ENCODE data around the gene ASRGL1.
"Not testable (repeated sequence)": the region's sequence is repeated elsewhere in the genome, so short reads cannot be mapped to it uniquely, and the experiment has no call there.

The ASRGL1 gene

GRCh38 chr11:62373464-62374119 is 36.3 kb downstream of the ASRGL1 start:
- DNase-seq (ENCODE audit: low read depth) = no peak
- no peak for TF ChIP-seq CTCF (conservative IDR thresholded peaks at IDR 0.05; ENCODE audit: control insufficient read depth, insufficient read depth, low read depth, low read length)
- no peak overlapping the region for H3K4me3 ChIP-seq (ENCODE audit: control insufficient read depth, low read depth, low read length)

DNA sequence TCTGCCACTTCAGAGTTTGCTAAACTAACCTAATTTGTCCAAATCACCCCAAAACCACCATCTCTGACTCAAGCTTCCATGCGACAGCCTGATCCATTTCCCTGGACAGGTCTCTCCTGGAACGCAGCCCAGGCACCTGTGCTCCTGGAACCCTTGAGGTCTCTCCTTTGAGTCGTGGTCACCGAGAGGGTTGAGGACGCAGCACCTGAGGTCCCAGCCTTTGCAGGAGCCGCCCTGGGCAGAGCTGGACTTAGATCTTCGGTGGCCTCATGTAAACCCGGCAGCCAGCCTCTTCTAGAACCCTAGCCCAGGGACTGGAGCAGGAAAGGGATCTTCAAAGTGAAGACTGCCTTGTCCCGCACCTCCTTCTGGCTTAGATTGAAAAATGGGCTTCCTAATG is 37.6 kb downstream of the ASRGL1 start:
- no peak overlapping the region for H3K4me3 ChIP-seq (ENCODE audit: control insufficient read depth, low read depth, low read length)
- no peak for TF ChIP-seq CTCF (conservative IDR thresholded peaks at IDR 0.05; ENCODE audit: control insufficient read depth, insufficient read depth, low read depth, low read length)
- no peak for DNase-seq (ENCODE audit: low read depth)

GRCh38 chr11:62378459-62379063 is 41.3 kb downstream of the ASRGL1 start:
- DNase-seq (ENCODE audit: low read depth) = peak; percentile 62
- H3K4me3 ChIP-seq (ENCODE audit: control insufficient read depth, low read depth, low read length) = not testable (repeated sequence)
- peak; percentile 28 for TF ChIP-seq CTCF (conservative IDR thresholded peaks at IDR 0.05; ENCODE audit: control insufficient read depth, insufficient read depth, low read depth, low read length)

DNA sequence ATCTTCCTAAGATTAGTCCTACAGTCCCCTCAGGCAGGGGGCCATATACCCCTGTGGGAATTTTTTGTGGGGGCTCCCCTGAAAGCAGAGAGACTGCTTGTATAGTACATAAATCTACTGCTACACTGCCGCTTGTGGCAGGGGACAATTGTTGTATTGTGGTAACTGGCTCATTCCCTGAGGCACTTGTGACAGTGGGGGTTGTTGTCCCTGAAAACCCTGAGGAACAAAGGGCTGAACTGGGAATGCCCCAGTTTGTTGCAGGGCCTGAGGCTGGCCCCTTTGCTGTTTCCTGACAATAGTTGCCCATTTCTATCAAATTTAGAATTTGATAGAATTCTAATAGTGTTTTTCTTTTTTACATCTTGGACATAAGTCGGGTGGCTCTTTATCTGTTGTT is 42.3 kb downstream of the ASRGL1 start:
- not testable (repeated sequence) for DNase-seq (ENCODE audit: low read depth); H3K4me3 ChIP-seq (ENCODE audit: control insufficient read depth, low read depth, low read length)

- DNase-seq (ENCODE audit: low read depth) = peak; percentile 69
- not testable (repeated sequence) for H3K4me3 ChIP-seq (ENCODE audit: control insufficient read depth, low read depth, low read length)
- peak; percentile 70 for TF ChIP-seq CTCF (conservative IDR thresholded peaks at IDR 0.05; ENCODE audit: control insufficient read depth, insufficient read depth, low read depth, low read length)
Measured at GRCh38 chr11:62380821-62381245, 43.6 kb downstream of the ASRGL1 start.

GRCh38 chr11:62383822-62384221 is 46.6 kb downstream of the ASRGL1 start:
- TF ChIP-seq CTCF (conservative IDR thresholded peaks at IDR 0.05; ENCODE audit: control insufficient read depth, insufficient read depth, low read depth, low read length) = no peak
- DNase-seq (ENCODE audit: low read depth) = no peak
- H3K4me3 ChIP-seq (ENCODE audit: control insufficient read depth, low read depth, low read length) = no peak overlapping the region

DNA sequence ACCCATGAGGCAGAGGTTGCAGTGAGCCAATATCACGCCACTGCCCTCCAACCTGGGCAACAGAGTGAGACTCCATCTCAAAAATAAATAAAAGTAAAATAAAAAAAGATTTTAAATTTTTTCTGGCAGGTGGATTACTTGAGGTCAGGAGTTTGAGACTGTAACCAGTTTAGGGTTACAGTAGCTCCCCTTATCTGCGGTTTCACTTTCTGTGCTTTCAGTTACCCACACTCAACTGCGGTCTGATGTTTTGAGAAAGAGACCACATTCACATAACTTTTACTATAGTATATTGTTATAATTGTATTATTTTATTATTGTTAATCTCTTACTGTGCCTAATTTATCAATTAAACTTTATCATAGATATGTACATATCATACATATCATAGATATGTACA is 48.8 kb downstream of the ASRGL1 start:
- DNase-seq (ENCODE audit: low read depth); H3K4me3 ChIP-seq (ENCODE audit: control insufficient read depth, low read depth, low read length): not testable (repeated sequence)

DNA sequence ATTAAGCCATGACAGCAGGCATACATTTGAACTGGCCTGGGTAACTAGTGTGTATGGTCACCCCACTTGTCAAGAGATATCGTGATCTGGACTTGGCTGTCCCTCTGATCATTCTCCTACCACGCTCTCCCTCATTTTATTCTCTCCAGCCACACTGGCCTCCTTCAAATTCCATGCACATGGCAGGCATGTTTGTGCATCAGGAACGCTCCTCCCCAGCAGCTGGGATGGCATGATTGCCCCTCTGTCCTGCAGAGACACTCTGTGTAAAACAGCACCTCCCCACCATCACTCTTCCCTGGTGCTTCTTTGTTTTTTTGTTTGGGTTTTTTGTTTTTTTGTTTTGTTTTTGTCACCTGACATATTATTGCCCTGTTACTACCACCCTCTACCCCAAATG is 50.1 kb downstream of the ASRGL1 start:
- TF ChIP-seq CTCF (conservative IDR thresholded peaks at IDR 0.05; ENCODE audit: control insufficient read depth, insufficient read depth, low read depth, low read length) = no peak
- DNase-seq (ENCODE audit: low read depth) = no peak
- no peak overlapping the region for H3K4me3 ChIP-seq (ENCODE audit: control insufficient read depth, low read depth, low read length)
